NCI-H446 treated with DMSO at 0.1 percent for 48 hours (cell line): ENCODE results near the gene IL22RA1.

Experiments used
- DNase-seq: peaks from one replicate; lab custom pipeline; 2025; lab: John Stamatoyannopoulos, UW

Gene IL22RA1

DNA sequence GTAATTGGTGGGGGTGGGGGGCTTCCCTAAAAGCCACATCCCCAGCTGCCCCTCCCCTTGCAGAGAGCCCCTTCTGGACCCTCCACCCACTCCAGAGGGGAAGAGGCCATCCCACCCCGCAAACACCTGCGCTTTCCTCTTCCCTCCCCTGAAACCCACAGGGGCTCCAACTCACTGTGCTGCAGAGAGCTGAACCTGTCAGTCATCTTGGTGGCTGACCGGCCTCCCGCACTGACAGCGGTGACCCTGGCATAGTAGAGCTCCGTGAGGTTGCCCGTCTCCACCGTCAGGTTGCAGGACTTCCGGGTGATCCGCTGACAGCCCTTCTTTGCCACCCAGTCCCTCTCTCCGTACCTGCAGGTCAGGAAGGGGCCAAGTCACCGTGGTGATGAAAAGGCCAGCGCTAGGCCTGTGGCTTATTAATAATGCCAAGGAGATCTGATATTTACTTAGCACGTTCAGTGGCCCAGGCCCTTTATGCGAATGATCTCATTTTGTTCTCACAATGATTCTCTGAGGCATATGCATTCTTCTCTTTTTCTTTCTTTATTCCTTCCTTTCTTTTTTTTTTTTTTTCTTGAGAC, 5.9 kb downstream of the IL22RA1 start:
- no peak for DNase-seq

- DNase-seq = no peak
Observed at GRCh38 chr1:24134376-24134775, 8.6 kb downstream of the IL22RA1 start.

DNA sequence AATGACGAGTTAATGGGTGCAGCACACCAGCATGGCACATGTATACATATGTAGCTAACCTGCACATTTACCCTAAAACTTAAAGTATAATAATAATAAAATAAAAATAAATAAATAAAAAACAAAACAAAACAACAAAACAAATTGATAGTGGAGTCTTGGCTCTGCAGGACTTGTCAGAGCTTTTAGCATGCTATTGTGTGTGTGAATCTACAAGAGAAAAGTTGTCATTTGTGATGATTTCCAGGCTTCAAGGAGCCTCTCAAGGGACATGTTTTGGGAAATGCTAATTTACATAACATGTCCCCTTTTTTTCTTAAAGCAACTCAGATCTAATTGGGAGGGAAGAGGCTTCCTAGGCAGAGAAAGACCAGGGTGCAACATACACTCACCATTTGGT, 9.1 kb downstream of the IL22RA1 start:
- DNase-seq = no peak

GRCh38 chr1:24130385-24130784, 12.6 kb downstream of the IL22RA1 start:
- DNase-seq = no peak

- DNase-seq = no peak
Observed at GRCh38 chr1:24127801-24128363, 15.1 kb downstream of the IL22RA1 start.

DNA sequence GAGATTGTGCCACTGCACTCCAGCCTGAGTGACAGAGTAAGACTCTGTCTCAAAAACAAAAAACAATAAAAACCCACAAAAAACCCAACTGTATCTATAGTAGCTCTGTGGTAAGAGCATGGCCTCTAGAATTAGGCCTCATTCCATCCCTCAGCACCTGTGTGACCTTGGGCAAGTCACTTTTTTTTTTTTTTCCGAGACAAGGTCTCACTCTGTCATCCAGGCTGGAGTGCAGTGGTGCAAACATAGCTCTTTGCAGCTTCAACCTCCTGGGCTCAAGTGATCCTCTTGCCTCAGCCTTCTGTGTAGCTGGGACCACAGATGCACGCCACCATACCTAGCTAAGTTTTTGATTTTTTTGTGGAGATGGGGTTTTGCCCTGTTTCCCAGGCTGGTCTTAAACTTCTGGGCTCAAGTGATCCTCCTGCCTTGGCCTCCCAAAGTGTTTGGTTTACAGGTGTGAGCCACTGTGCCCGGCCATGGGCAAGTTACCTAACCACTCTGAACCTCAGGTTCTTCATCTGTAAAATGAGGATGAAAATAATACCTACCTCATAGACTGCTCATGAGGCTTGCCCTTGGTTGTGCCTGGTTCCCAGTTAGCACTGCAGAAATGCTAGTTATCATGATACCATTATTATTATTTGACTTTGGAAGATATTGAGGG, 15.7 kb downstream of the IL22RA1 start:
- DNase-seq = no peak

GRCh38 chr1:24126672-24127023, 16.3 kb downstream of the IL22RA1 start:
- no peak for DNase-seq

DNA sequence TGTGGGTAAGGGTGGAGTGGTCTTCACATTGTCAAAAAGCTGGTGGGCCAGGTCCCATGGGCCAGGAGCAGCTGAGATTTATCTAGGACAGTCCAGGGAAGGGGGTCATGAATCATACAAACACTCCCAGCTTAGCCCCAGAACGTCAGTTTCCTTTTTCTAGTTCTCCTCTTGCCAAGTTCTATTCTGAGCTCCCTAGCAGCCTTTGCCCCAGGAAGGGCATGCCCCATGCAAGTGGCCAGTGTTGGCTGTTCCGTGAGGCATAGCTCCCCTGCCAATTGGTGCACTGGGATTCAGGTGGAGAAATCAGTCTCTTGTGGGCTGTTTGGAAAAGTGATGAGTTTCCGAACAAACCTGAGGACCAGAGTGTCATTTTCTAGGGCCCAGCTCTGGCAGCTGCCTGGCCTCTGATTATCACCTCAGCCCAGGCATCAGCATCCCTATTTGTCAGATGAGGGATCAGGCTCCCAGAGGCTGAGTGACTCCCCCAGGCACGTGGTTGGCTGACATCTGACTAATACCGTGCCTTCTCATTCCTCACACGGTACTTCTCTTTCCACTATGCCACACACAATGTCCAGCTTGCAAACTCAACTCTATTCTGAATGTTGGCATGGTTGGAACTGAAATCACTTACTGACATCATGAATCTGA, 16.8 kb downstream of the IL22RA1 start:
- DNase-seq = no peak

DNA sequence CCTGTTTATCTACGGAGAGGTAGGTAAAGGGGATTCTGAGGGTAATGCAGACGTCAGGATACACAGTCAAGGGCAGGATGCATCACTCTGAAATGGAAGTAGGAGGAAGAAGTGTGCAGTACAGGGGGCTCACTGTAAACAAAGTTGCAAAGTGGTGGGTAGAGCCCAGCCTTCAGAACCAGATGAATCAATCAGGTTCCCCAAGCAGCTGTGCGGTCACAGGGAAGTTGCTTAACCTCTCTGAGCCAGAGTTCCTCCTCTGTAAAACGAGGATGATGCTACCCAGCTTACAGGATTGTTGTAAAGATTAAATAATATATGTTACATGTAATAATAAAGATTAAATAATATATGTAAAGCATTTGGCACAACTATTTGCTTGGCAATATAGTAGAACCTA, 17.5 kb downstream of the IL22RA1 start:
- DNase-seq = no peak

- DNase-seq = no peak
Observed at GRCh38 chr1:24124980-24125379, 18.0 kb downstream of the IL22RA1 start.

DNA sequence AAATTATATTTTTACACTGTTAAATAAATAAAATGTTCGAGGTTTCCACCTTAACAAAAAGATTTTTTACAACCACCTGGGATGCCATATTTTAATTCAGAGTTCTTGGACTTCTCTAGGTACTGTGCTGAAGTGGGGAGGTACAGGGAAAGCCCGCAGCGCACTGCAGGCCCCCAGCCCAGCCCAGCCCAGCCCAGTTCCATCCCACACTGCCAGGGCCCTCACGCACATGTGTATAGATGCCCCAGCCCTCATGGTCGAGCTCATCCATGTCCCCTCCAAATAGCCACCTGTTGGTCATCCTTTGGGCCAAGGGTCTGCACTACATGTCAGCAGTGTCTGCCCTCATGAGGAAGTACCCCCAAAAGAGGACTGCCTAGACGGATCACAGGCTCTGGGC, 19.3 kb downstream of the IL22RA1 start:
- DNase-seq = no peak

GRCh38 chr1:24122776-24123175, 20.2 kb downstream of the IL22RA1 start:
- no peak for DNase-seq

GRCh38 chr1:24121406-24121805, 21.5 kb downstream of the IL22RA1 start:
- no peak for DNase-seq

DNA sequence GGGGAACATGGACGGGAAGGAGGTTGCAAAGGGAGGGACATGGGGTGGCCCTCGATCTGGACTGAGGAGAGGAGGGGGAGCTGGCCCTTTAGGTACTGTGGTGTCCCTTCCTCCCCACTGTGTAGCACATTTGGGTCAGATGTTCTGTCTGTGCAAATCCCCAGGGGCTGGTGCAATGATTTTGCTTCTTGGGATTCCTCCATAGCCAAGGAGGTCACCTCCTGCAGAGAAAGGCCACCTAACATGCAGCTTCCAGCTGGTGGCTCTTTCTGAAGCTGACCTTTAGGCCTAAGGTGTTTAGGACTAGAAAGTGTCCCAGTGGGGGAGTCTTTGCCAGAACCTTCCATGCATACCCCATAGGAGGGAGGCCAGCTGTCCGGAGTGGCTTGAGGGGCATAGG, 22.0 kb downstream of the IL22RA1 start:
- DNase-seq = no peak

GRCh38 chr1:24119859-24120756, 22.8 kb downstream of the IL22RA1 start:
- no peak for DNase-seq

DNA sequence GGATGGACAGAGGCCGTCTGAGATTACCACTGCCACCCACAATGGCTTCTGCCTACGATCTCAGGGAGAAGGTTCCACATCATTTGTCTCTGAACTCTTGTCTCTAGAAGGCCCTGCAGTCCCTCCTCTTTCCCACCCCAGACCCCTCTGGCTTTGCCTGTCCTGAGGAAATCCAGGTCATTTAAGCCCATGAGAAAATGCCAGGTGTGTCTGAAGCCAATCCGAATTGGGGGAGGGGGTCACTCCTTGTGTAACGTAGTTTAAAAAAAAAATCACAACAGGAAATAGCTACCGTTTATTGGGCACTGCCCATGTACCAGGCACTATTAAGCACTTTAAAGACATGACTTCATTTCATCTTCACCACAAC, 23.5 kb downstream of the IL22RA1 start:
- no peak for DNase-seq

- DNase-seq = no peak
Observed at GRCh38 chr1:24118410-24119242, 24.3 kb downstream of the IL22RA1 start.

- DNase-seq = no peak
Observed at GRCh38 chr1:24117722-24118409, 25.1 kb downstream of the IL22RA1 start.

GRCh38 chr1:24117132-24117531, 25.8 kb downstream of the IL22RA1 start:
- no peak for DNase-seq

DNA sequence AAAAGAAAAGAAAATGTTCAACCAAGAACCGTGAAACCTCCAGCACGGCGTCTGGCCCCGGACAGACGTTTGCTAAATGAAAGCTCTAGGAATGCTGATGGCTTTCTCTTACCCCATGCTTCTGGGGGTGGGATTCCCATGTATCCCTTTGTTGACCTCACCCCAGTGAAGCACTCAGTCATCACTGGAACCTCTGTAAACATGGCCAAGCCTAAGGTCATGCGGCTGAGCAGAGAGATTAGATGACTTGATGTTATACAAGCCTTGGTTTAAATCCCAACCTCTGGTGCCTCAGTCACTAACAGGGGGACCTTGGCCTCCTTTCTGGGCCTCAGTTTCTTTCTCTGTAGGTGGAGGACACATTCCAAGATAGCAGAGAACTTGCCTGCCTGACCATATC, 28.2 kb downstream of the IL22RA1 start:
- DNase-seq = no peak

DNA sequence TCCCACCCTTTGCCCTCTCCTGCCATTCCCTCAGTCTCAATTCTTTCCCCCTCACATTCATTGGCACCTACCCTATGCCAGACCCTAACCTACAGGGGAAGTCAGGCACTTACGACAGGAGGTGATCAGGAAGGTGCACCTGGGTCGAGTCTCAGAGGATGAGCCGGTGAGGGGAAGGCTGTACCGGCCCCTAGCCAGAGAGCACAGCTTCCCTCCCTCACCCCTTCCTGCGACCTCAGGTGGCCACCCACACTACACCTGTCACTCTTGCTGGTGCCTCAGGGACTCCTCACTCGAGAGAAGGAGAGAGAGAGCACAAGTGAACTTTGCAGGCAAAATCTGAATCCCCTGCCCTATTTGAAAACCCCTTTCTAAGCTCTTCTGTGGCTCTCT, 29.3 kb downstream of the IL22RA1 start:
- no peak for DNase-seq
